BLaER1 (cell line): ENCODE data around the gene RAD51C.
"Not testable (repeated sequence)": the region's sequence is repeated elsewhere in the genome, so short reads cannot be mapped to it uniquely, and the experiment has no call there.

Source experiments
- H3K27ac ChIP-seq: shearing (Covaris generic); formaldehyde crosslinking; 2 replicates; pipeline ENCODE4 v1.8.1; 2022
- H3K27me3 ChIP-seq: shearing (Covaris generic); formaldehyde crosslinking; 2 replicates; pipeline ENCODE4 v1.8.1; 2022
- H3K36me3 ChIP-seq: shearing (Covaris generic); formaldehyde crosslinking; 2 replicates; pipeline ENCODE4 v1.8.1; 2022
- H3K4me1 ChIP-seq: shearing (Covaris generic); formaldehyde crosslinking; 2 replicates; pipeline ENCODE4 v1.8.1; 2022
- H3K4me2 ChIP-seq: shearing (Covaris generic); formaldehyde crosslinking; 2 replicates; pipeline ENCODE4 v1.8.1; 2022
- H3K4me3 ChIP-seq: shearing (Covaris generic); formaldehyde crosslinking; 2 replicates; pipeline ENCODE4 v1.8.1; 2022
- H3K9ac ChIP-seq: shearing (Covaris generic); formaldehyde crosslinking; 2 replicates; pipeline ENCODE4 v1.8.1; 2022
- H3K9me3 ChIP-seq: shearing (Covaris generic); formaldehyde crosslinking; 2 replicates; pipeline ENCODE4 v1.8.1; 2022
- H4K20me1 ChIP-seq: shearing (Covaris generic); formaldehyde crosslinking; 2 replicates; pipeline ENCODE4 v1.8.1; 2022
- Cebpa-rat ChIP-seq: shearing (Covaris generic); IDR thresholded peaks from 2 replicates; pipeline ENCODE4 v1.8.1; 2022

RAD51C gene

DNA sequence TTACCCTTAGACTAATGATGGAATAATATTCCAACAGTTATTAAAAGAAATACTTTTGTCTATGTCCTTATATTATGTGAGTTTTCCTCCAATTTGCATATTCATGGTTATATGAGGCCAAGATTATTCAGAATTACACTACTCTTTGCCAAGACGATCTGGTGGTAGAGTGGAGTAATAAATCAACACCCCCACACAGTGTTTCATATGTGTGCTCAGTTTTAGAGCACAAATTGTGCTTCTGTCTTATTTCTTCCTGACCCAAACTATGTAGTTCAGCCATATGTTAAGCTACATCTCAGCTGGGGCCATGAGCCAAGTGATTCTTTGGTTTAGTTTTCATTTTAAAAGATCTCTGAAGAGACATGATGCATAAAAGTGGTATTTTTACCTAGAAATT lies 36.4 kb downstream of the RAD51C start:
- no peak overlapping the region for H3K4me2 ChIP-seq
- no peak overlapping the region for H3K4me3 ChIP-seq
- no peaks in the 10 kb centered on the region for H3K27me3 ChIP-seq
- H3K9me3 ChIP-seq, result no peaks in the 10 kb centered on the region
- TF ChIP-seq Cebpa-rat, result no peak
- no peak overlapping the region for H3K9ac ChIP-seq
- no peak overlapping the region for H3K27ac ChIP-seq
- no peaks in the 10 kb centered on the region for H4K20me1 ChIP-seq
- no peaks in the 10 kb centered on the region for H3K4me1 ChIP-seq
- H3K36me3 ChIP-seq, result peaks cover 64% of the 10 kb centered on the region

GRCh38 chr17:58730937-58731336 lies 38.5 kb downstream of the RAD51C start:
- peaks cover 65% of the 10 kb centered on the region for H3K36me3 ChIP-seq
- H3K4me3 ChIP-seq, result no peak overlapping the region
- no peaks in the 10 kb centered on the region for H3K4me1 ChIP-seq
- no peak for TF ChIP-seq Cebpa-rat
- no peaks in the 10 kb centered on the region for H4K20me1 ChIP-seq
- H3K27ac ChIP-seq, result no peak overlapping the region
- H3K27me3 ChIP-seq, result no peaks in the 10 kb centered on the region
- H3K9me3 ChIP-seq, result no peaks in the 10 kb centered on the region
- H3K4me2 ChIP-seq, result no peak overlapping the region
- H3K9ac ChIP-seq, result no peak overlapping the region

DNA sequence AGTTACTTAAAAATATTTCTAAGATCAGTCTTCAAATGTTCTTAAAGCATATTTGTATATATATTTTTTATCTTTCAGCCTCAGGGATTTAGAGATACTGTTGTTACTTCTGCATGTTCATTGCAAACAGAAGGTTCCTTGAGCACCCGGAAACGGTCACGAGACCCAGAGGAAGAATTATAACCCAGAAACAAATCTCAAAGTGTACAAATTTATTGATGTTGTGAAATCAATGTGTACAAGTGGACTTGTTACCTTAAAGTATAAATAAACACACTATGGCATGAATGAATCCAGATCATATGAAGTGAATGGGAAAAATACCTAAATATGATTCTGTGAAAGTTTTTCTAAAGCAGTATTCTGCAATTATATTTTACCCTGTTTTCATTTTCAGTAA lies 41.6 kb downstream of the RAD51C start:
- Histone ChIP-seq H3K27ac (no peak overlapping the region), H3K4me3 (no peak overlapping the region), H3K4me1 (no peaks in the 10 kb centered on the region), H3K4me2 (no peak overlapping the region), H3K36me3 (peaks cover 58% of the 10 kb centered on the region), H4K20me1 (no peaks in the 10 kb centered on the region), H3K27me3 (no peaks in the 10 kb centered on the region), H3K9me3 (no peaks in the 10 kb centered on the region), H3K9ac (no peak overlapping the region)
- TF ChIP-seq Cebpa-rat, result no peak

DNA sequence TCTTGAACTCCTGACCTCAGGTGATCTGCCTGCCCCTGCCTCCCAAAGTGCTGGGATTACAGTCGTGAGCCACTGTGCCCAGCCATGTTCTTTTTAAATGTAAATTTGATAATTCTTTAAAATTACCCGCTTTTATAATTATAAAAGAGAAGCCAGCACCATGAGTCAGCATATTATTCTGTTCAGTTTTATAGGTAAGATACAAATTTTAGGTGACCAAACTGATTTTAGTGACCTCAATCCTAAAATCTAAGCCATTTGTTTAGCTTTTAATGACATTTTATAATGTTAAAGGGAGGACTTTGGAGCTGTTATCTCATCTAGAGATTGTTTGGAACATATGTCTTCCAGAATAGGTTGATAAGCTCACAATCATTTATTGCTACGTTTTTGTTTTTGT lies 42.4 kb downstream of the RAD51C start:
- Histone ChIP-seq H3K27me3 (no peaks in the 10 kb centered on the region), H3K9me3 (no peaks in the 10 kb centered on the region), H3K4me2 (no peak overlapping the region), H4K20me1 (no peaks in the 10 kb centered on the region), H3K4me1 (no peaks in the 10 kb centered on the region), H3K9ac (no peak overlapping the region), H3K36me3 (peaks cover 50% of the 10 kb centered on the region), H3K4me3 (no peak overlapping the region), H3K27ac (no peak overlapping the region)
- TF ChIP-seq Cebpa-rat, result no peak

GRCh38 chr17:58741121-58741625 lies 48.8 kb downstream of the RAD51C start:
- Histone ChIP-seq H3K4me2 (no peak overlapping the region), H3K36me3 (0 out of 2 replicates have a peak, but pooled peaks cover 3% of the 10 kb centered on the region), H3K9ac (no peak overlapping the region), H3K4me1 (no peaks in the 10 kb centered on the region), H3K27me3 (no peaks in the 10 kb centered on the region), H3K9me3 (no peaks in the 10 kb centered on the region), H4K20me1 (no peaks in the 10 kb centered on the region), H3K27ac (no peak overlapping the region), H3K4me3 (no peak overlapping the region)
- no peak for TF ChIP-seq Cebpa-rat

DNA sequence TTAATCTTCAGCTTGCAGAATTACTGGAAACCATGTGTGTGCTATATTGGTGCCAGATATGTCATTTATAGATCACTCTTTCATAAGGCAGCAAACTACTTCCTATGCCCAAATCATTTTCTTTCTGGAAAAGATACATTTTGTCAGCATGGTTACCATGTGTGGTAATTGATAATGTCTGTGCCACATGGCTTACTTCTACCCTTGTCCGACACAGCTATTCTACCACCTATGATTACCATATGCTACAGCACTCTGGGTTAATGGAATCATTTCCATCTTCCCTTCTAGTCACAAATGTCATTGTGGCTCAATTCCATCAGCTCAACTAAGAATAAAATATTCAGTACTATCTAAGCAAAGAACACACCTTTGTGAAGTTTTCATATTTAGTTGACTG lies 55.3 kb downstream of the RAD51C start:
- H3K9me3 ChIP-seq, result no peaks in the 10 kb centered on the region
- TF ChIP-seq Cebpa-rat, result no peak
- no peaks in the 10 kb centered on the region for H3K36me3 ChIP-seq
- no peaks in the 10 kb centered on the region for H3K27me3 ChIP-seq
- H3K27ac ChIP-seq, result no peak overlapping the region
- H4K20me1 ChIP-seq, result no peaks in the 10 kb centered on the region
- no peak overlapping the region for H3K9ac ChIP-seq
- no peaks in the 10 kb centered on the region for H3K4me1 ChIP-seq
- H3K4me2 ChIP-seq, result no peak overlapping the region
- H3K4me3 ChIP-seq, result no peak overlapping the region

DNA sequence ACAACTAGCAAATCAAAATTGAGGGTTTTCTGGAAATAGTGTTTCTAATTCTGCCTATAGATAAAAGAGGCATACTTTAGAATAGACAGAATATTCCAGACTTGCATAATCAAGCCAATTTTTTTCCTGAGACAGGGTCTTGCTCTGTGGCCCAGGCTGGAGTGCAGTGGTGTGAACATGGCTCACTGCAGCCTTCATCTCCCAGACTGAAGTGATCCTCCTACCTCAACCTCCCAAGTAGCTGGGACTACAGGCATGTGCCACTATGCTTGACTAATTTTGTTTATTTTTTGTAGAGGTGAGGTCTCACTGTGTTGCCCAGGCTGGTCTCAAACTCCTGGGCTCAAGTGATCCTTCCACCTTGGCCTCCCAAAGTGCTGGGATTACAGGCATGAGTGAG lies 57.2 kb downstream of the RAD51C start:
- H3K36me3 ChIP-seq, H3K4me3 ChIP-seq, H3K4me2 ChIP-seq, H3K9ac ChIP-seq, H3K27me3 ChIP-seq, H3K9me3 ChIP-seq, H3K27ac ChIP-seq, H3K4me1 ChIP-seq, H4K20me1 ChIP-seq: not testable (repeated sequence)

GRCh38 chr17:58753026-58753425 lies 60.6 kb downstream of the RAD51C start:
- Histone ChIP-seq H3K9ac (no peak overlapping the region), H3K4me1 (peaks cover 13% of the 10 kb centered on the region), H3K27ac (no peak overlapping the region), H3K4me2 (no peak overlapping the region), H3K27me3 (peaks cover 18% of the 10 kb centered on the region; the same call in 1 of the 2 replicates), H3K4me3 (no peak overlapping the region), H3K9me3 (no peaks in the 10 kb centered on the region), H3K36me3 (no peaks in the 10 kb centered on the region), H4K20me1 (peaks cover 18% of the 10 kb centered on the region)
- TF ChIP-seq Cebpa-rat, result no peak

DNA sequence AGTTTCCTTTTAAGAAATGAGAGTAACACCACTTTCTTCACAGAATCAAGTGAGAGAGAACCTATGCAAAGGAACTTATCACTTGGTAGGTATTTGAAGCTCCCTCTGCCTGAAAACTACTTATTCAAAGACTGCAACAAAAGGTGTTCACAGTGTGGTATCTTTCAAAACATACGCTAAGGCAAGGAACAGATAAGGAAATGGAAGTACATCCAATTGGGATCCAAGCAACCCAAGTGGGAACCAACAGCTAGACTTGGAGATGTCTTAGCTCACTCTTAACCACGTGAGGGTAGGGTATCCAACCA lies 62.8 kb downstream of the RAD51C start:
- Histone ChIP-seq H3K27me3 (peaks cover 21% of the 10 kb centered on the region; the same call in 1 of the 2 replicates), H4K20me1 (peaks cover 19% of the 10 kb centered on the region), H3K4me3 (no peak overlapping the region), H3K36me3 (no peaks in the 10 kb centered on the region), H3K9ac (no peak overlapping the region), H3K4me2 (peak overlapping the region; percentile 90; the same call in 1 of the 2 replicates), H3K27ac (no peak overlapping the region), H3K9me3 (no peaks in the 10 kb centered on the region), H3K4me1 (peaks cover 16% of the 10 kb centered on the region)
- no peak for TF ChIP-seq Cebpa-rat

- H3K27me3 ChIP-seq, result peaks cover 21% of the 10 kb centered on the region; the same call in 1 of the 2 replicates
- H4K20me1 ChIP-seq, result peaks cover 19% of the 10 kb centered on the region
- no peaks in the 10 kb centered on the region for H3K36me3 ChIP-seq
- peaks cover 16% of the 10 kb centered on the region for H3K4me1 ChIP-seq
- no peaks in the 10 kb centered on the region for H3K9me3 ChIP-seq
- TF ChIP-seq Cebpa-rat, result no peak
- H3K9ac ChIP-seq, result peak within 1 kb of the TSS; percentile 76
- H3K27ac ChIP-seq, result peak within 1 kb of the TSS; percentile 55
- peak within 1 kb of the TSS; percentile 90 for H3K4me2 ChIP-seq
- peak within 1 kb of the TSS; percentile 87 for H3K4me3 ChIP-seq
Observed at GRCh38 chr17:58755577-58756245, 63.3 kb downstream of the RAD51C start, which contains the start of gene PPM1E. PPM1E (plus strand) TSS chr17:58755854.
